Measurements from ENCODE around the gene IZUMO3. TPM values are rescaled to one million over a fixed set of nuclear protein-coding genes. Genes with fewer than 3 reads are reported as not detected.
"Not testable (repeated sequence)": the region's sequence is repeated elsewhere in the genome, so short reads cannot be mapped to it uniquely, and the experiment has no call there.

The IZUMO3 gene
- polyA plus RNA-seq, 1 donor (not counting 4 experiments of a cell fraction or from before 2014, with no cell fraction given): not detected

- Histone ChIP-seq H3K4me2 (ENCODE audit: control insufficient read depth, extremely low read depth, insufficient read depth, low read depth, low read length) (no peak overlapping the region), H3K79me2 (ENCODE audit: control insufficient read depth, insufficient read depth, low read length) (no peaks in the 10 kb centered on the region), H4K20me1 (ENCODE audit: control insufficient read depth, extremely low read depth, insufficient read depth, low read length) (no peaks in the 10 kb centered on the region), H3K4me1 (ENCODE audit: control insufficient read depth, extremely low read depth, insufficient read depth, low read length) (no peaks in the 10 kb centered on the region), H3K27me3 (ENCODE audit: control insufficient read depth, extremely low read depth, insufficient read depth, low read length) (no peaks in the 10 kb centered on the region), H3K9me1 (ENCODE audit: control insufficient read depth, extremely low read depth, insufficient read depth, low read length) (no peaks in the 10 kb centered on the region), H3K9ac (ENCODE audit: control insufficient read depth, extremely low read depth, insufficient read depth, low read length) (no peak overlapping the region), H3K36me3 (ENCODE audit: control insufficient read depth in 2 of 2, extremely low read depth in 1 of 2, insufficient read depth in 2 of 2, low read length in 2 of 2) (no peaks in the 10 kb centered on the region), H3K27ac (ENCODE audit: control insufficient read depth, insufficient read depth, low read length) (no peak overlapping the region), H2AFZ (ENCODE audit: control insufficient read depth, low read length) (no peak overlapping the region), H3K4me3 (ENCODE audit: control insufficient read depth in 2 of 3, extremely low read depth in 1 of 3, insufficient read depth in 2 of 3, low read depth in 1 of 3, low read length in 3 of 3) (no peak overlapping the region), H3K9me3 (ENCODE audit: control insufficient read depth, low read depth, low read length) (no peaks in the 10 kb centered on the region)
- dilution Hi-C loops (cut with MboI; ENCODE audit: extremely low pct_ligation_motif_present, low sequenced_read_pairs): no loop called here
- FAIRE-seq (no peak), DNase-seq (ENCODE audit: low read depth, low spot score) (no peak)
- no peak for TF ChIP-seq CTCF (optimal IDR thresholded peaks at IDR 0.05 in 1 of 3, IDR thresholded peaks at IDR 0.05 in 1 of 3, conservative IDR thresholded peaks at IDR 0.05 in 1 of 3; ENCODE audit: extremely low read depth in 1 of 3, insufficient read depth in 2 of 3, low read length in 3 of 3)
- no peak for TF ChIP-seq EZH2 (IDR thresholded peaks at IDR 0.05; ENCODE audit: low read length)
These were observed 36.7 kb upstream of the IZUMO3 start for GRCh38 chr9:24582146-24583126.

- H3K9ac ChIP-seq (ENCODE audit: control insufficient read depth, extremely low read depth, insufficient read depth, low read length); H3K27me3 ChIP-seq (ENCODE audit: control insufficient read depth, extremely low read depth, insufficient read depth, low read length); H3K79me2 ChIP-seq (ENCODE audit: control insufficient read depth, insufficient read depth, low read length); H2AFZ ChIP-seq (ENCODE audit: control insufficient read depth, low read length); H3K36me3 ChIP-seq (ENCODE audit: control insufficient read depth in 2 of 2, extremely low read depth in 1 of 2, insufficient read depth in 2 of 2, low read length in 2 of 2); DNase-seq (ENCODE audit: low read depth, low spot score); H4K20me1 ChIP-seq (ENCODE audit: control insufficient read depth, extremely low read depth, insufficient read depth, low read length); H3K27ac ChIP-seq (ENCODE audit: control insufficient read depth, insufficient read depth, low read length); dilution Hi-C loops (cut with MboI; ENCODE audit: extremely low pct_ligation_motif_present, low sequenced_read_pairs); H3K9me3 ChIP-seq (ENCODE audit: control insufficient read depth, low read depth, low read length); FAIRE-seq; H3K4me2 ChIP-seq (ENCODE audit: control insufficient read depth, extremely low read depth, insufficient read depth, low read depth, low read length); H3K4me3 ChIP-seq (ENCODE audit: control insufficient read depth in 2 of 3, extremely low read depth in 1 of 3, insufficient read depth in 2 of 3, low read depth in 1 of 3, low read length in 3 of 3); H3K9me1 ChIP-seq (ENCODE audit: control insufficient read depth, extremely low read depth, insufficient read depth, low read length); H3K4me1 ChIP-seq (ENCODE audit: control insufficient read depth, extremely low read depth, insufficient read depth, low read length): not testable (repeated sequence)
These were observed 34.3 kb upstream of the IZUMO3 start for GRCh38 chr9:24580005-24580404.

Data from keratinocyte (primary cell).